Heart right ventricle (tissue), 16 donors: ENCODE measurements around the gene UGT1A7. TPM values are rescaled to one million over a fixed set of nuclear protein-coding genes. Genes with fewer than 3 reads are reported as not detected.

Source experiments
- ATAC-seq, 8 donors: fragments of 200-7000 bp; cut with Tn5 transposase; one replicate each; pipeline ENCODE4 v1.9.1; 2020; ENCODE audit warnings: mild to moderate bottlenecking in 8 of 8, moderate library complexity in 8 of 8, moderate number of reproducible peaks in 1 of 8
- DNase-seq, 2 donors: peaks; one replicate each; pipeline ENCODE4 v3.0.0-alpha.2; 2020
- H3K27ac ChIP-seq, 10 donors: fragments of 200-600 bp; sonication (generic) in 2 of 10; one replicate each; pipeline versions ENCODE4 v1.5.0 to v1.8.0; 2020 to 2022; ENCODE audit warnings: mild to moderate bottlenecking in 3 of 10
- H3K27me3 ChIP-seq, 7 donors: fragments of 200-600 bp; one replicate each; pipeline ENCODE4 v1.8.0; 2021 to 2022; ENCODE audit warnings: mild to moderate bottlenecking in 2 of 7
- H3K36me3 ChIP-seq, 9 donors: fragments of 200-600 bp; sonication (generic) in 1 of 9; one replicate each; pipeline versions ENCODE4 v1.5.0 to v1.8.0; 2020 to 2022; ENCODE audit warnings: mild to moderate bottlenecking in 2 of 9
- H3K4me1 ChIP-seq, 9 donors: fragments of 200-600 bp; sonication (generic) in 1 of 9; one replicate each; pipeline versions ENCODE4 v1.5.0 to v1.8.0; 2020 to 2022; ENCODE audit warnings: mild to moderate bottlenecking in 4 of 9
- H3K4me3 ChIP-seq, 10 donors: fragments of 200-600 bp; sonication (generic) in 2 of 10; one replicate each; pipeline versions ENCODE4 v1.5.0 to v1.8.0; 2020 to 2022; ENCODE audit warnings: mild to moderate bottlenecking in 7 of 10, moderate library complexity in 2 of 10
- H3K9me3 ChIP-seq, 11 donors: fragments of 200-600 bp in 10 of 11; sonication (generic) in 2 of 11; one replicate each; pipeline versions ENCODE4 v1.5.0 to v1.8.0; 2013 to 2022; ENCODE audit warnings: mild to moderate bottlenecking in 2 of 11, control low read depth in 1 of 11, moderate library complexity in 1 of 11
- WGBS, 2 donors: extraction: QIAGEN DNeasy Blood & Tissue Kit; methylation state at CpG; one replicate each; pipeline ENCODE4 v1.1.7; 2013; ENCODE audit warnings: inconsistent platforms in 1 of 2; 5-methylcytosine and 5-hydroxymethylcytosine counted together
- intact Hi-C, 10 donors: fragments of 100-400 bp; cut with DNase I; formaldehyde crosslinking; loops; one replicate each; pipeline versions ENCODE4 v1.11.1 to v1.14.2; 2022
- polyA plus RNA-seq, 2 donors: library from polyadenylated mRNA; stranded (reverse); fragments of 200-250 nt; gene quantifications; one replicate each; pipeline ENCODE4 v1.2.3, GENCODE V29; 2013
- total RNA-seq, 10 donors: library from RNA; stranded (reverse); fragmentation: NEBNext Ultra II Directional in 3 of 10; extraction: Animal tissue kit (Norgen Biotek cat#: 25700) in 3 of 10; gene quantifications; one replicate each; pipeline versions ENCODE4 v1.2.1 to v1.2.4, GENCODE V29; 2021 to 2023
- TF ChIP-seq, protein P1 (sequence below), 9 donors: fragments of 200-600 bp; sonication (generic) in 2 of 9; IDR thresholded peaks; one replicate each; pipeline versions ENCODE4 v1.5.0 to v1.8.0; 2021 to 2022; ENCODE audit warnings: antibody characterized with exemption in 9 of 9, mild to moderate bottlenecking in 5 of 9, moderate library complexity in 1 of 9
- donor health status: Arrhythmogenic right ventricular cardiomyopathy.
- donor health status: ischemic (EF 13 %, LVEDD 7.1; RV severe dilation, severe dysfunction).
- donor health status: healthy with polysubstance abuse.
- donor health status: DM: no; HTN: yes; CAD: no.
- donor health status: DM: no; HTN: no; CAD: no.
- donor health status: ischemic (EF 25% LVEDD 6.9; RV normal size, moderate dysfunction).
- donor health status: ischemic (EF 25% LVEDD 5.7; RV mildly dilated, moderate dysfunction).
- donor health status: healthy.
- donor health status: DM: yes; HTN: yes; CAD: no.
- donor health status: Ischemic cardiomyopathy.
- donor health status: ischemic (EF 35%, LVEDD 5.7; RV mildly dilated, moderate dysfunction).
- donor health status: nonischemic (EF 11% LVEDD 7.7; RV severe dilation, severe dysfunction).
- donor health status: DM: yes; HTN: yes; CAD: no.
- donor health status: PGD.
- donor health status: ischemic (EF 29% LVEDD 5.4; RV normal size, mild dysfunction).
- donor health status: nonischemic (EF 23%, LVEDD 6.1; RV moderate dilation, normal function).

Gene UGT1A7
- total and polyA plus RNA-seq, 12 donors, result 0.01 TPM; not detected in 11

- Histone ChIP-seq H3K36me3 (no peaks in the 10 kb centered on the region), H3K27ac (no peak overlapping the region), H3K9me3 (no peaks in the 10 kb centered on the region), H3K4me1 (no peaks in the 10 kb centered on the region), H3K27me3 (peaks cover 0 to 10% (median 0%) of the 10 kb centered on the region in 7 donors), H3K4me3 (no peak overlapping the region)
- ATAC-seq, result no peak
- 15 to 19% methylated on average over 3 of the region's 3 CpGs for WGBS, 2 donors
- TF ChIP-seq, protein P1, sequence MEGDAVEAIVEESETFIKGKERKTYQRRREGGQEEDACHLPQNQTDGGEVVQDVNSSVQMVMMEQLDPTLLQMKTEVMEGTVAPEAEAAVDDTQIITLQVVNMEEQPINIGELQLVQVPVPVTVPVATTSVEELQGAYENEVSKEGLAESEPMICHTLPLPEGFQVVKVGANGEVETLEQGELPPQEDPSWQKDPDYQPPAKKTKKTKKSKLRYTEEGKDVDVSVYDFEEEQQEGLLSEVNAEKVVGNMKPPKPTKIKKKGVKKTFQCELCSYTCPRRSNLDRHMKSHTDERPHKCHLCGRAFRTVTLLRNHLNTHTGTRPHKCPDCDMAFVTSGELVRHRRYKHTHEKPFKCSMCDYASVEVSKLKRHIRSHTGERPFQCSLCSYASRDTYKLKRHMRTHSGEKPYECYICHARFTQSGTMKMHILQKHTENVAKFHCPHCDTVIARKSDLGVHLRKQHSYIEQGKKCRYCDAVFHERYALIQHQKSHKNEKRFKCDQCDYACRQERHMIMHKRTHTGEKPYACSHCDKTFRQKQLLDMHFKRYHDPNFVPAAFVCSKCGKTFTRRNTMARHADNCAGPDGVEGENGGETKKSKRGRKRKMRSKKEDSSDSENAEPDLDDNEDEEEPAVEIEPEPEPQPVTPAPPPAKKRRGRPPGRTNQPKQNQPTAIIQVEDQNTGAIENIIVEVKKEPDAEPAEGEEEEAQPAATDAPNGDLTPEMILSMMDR (IDR thresholded peaks at IDR 0.05), result no peak
- no peak for DNase-seq
- intact Hi-C loops, result no loop called here
These were observed 7.8 kb downstream of the UGT1A7 start for GRCh38 chr2:233689501-233689900.

DNA sequence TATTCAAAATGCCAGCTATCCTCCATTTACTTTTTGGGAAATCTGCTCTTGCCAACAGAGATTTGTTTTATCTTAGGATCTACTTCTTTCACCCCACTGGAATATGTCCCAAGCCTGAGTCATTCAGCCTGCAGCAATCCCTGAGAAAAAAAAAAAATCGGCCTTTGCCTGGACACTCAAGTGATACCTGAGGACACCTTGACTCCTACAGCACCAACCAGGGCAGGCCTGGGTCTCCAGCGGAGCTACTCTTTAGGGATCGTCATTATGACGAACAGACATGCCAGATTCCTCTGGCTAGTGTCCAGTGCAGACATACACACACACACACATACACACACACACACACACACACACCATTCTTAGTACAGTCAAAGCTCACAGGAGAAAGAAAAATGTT lies 8.7 kb downstream of the UGT1A7 start:
- Histone ChIP-seq H3K4me3 (no peak overlapping the region), H3K36me3 (no peaks in the 10 kb centered on the region), H3K27ac (no peak overlapping the region), H3K27me3 (peaks cover 0 to 10% (median 0%) of the 10 kb centered on the region in 7 donors), H3K4me1 (no peaks in the 10 kb centered on the region), H3K9me3 (no peaks in the 10 kb centered on the region)
- intact Hi-C loops, result no loop called here
- 67 to 68% methylated on average over 4 of the region's 4 CpGs for WGBS, 2 donors
- ATAC-seq (no peak), DNase-seq (no peak)
- TF ChIP-seq, protein P1 (IDR thresholded peaks at IDR 0.05), result no peak

- DNase-seq (no peak), ATAC-seq (no peak)
- Histone ChIP-seq H3K4me3 (no peak overlapping the region), H3K27me3 (peaks cover 0 to 4% (median 0%) of the 10 kb centered on the region in 7 donors), H3K4me1 (no peaks in the 10 kb centered on the region), H3K9me3 (no peaks in the 10 kb centered on the region), H3K27ac (no peak overlapping the region), H3K36me3 (no peaks in the 10 kb centered on the region)
- TF ChIP-seq, protein P1 (IDR thresholded peaks at IDR 0.05), result no peak
- intact Hi-C loops, result no loop called here
- whole genome bisulfite sequencing, 2 donors, result 84% methylated on average over 11 of the region's 11 CpGs
These were observed 10.0 kb downstream of the UGT1A7 start for GRCh38 chr2:233691443-233692433.

- 86 to 90% methylated on average over 4 of the region's 4 CpGs for WGBS, 2 donors
- TF ChIP-seq, protein P1 (IDR thresholded peaks at IDR 0.05), result no peak
- Histone ChIP-seq H3K4me1 (no peaks in the 10 kb centered on the region), H3K4me3 (no peak within 1 kb of the TSS), H3K9me3 (no peaks in the 10 kb centered on the region), H3K27me3 (peaks cover 0 to 3% (median 0%) of the 10 kb centered on the region in 7 donors), H3K27ac (no peak within 1 kb of the TSS), H3K36me3 (no peaks in the 10 kb centered on the region)
- no peak for DNase-seq
- ATAC-seq, result no peak
- intact Hi-C loops, result no loop called here
These were observed 10.9 kb downstream of the UGT1A7 start, which contains the start of gene UGT1A6 for GRCh38 chr2:233692648-233693047. Gene UGT1A6 (plus strand): TSS chr2:233692890. CDS start chr2:233693005, 115 bp downstream.
